ENCODE results near the gene PRKN.

The PRKN gene

DNA sequence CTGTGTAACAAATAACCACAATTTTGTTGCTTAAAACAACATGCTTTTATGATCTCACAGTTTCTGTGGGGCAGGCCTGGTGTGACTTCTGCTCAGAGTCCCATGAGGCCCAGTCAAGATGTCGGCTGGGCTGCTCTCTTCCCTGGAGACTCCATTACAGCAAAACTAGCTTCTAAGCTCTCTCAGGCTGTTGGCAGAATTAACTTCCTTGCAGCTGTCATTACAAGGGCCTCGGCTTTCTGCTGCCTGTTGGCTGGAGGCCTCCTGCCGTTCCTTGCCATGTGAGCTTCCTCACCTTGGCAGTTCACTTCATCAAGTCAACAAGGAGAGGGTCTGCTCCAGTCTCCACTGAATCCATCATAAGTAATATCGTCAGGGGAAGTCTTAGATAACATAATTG lies 659.2 kb downstream of the PRKN start:
- H3K4me3 ChIP-seq (ENCODE audit: low read depth, low read length, poor library complexity, severe bottlenecking), result no peak overlapping the region
- no peaks in the 10 kb centered on the region for H3K9me2 ChIP-seq (ENCODE audit: low read depth, low read length)
- H3K36me3 ChIP-seq (ENCODE audit: insufficient read depth, low read length), result no peaks in the 10 kb centered on the region
- TF ChIP-seq, protein P1, sequence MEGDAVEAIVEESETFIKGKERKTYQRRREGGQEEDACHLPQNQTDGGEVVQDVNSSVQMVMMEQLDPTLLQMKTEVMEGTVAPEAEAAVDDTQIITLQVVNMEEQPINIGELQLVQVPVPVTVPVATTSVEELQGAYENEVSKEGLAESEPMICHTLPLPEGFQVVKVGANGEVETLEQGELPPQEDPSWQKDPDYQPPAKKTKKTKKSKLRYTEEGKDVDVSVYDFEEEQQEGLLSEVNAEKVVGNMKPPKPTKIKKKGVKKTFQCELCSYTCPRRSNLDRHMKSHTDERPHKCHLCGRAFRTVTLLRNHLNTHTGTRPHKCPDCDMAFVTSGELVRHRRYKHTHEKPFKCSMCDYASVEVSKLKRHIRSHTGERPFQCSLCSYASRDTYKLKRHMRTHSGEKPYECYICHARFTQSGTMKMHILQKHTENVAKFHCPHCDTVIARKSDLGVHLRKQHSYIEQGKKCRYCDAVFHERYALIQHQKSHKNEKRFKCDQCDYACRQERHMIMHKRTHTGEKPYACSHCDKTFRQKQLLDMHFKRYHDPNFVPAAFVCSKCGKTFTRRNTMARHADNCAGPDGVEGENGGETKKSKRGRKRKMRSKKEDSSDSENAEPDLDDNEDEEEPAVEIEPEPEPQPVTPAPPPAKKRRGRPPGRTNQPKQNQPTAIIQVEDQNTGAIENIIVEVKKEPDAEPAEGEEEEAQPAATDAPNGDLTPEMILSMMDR (IDR thresholded peaks at IDR 0.05; ENCODE audit: low read length), result no peak
- TF ChIP-seq EZH2 (IDR thresholded peaks at IDR 0.05; ENCODE audit: borderline replicate concordance, low read length), result no peak
- no peaks in the 10 kb centered on the region for H4K20me1 ChIP-seq (ENCODE audit: insufficient read depth, low read length)
- H3K9me3 ChIP-seq (ENCODE audit: low read length), result no peaks in the 10 kb centered on the region
- H2AFZ ChIP-seq (ENCODE audit: low read length), result no peak overlapping the region
- H3K79me2 ChIP-seq (ENCODE audit: insufficient read depth, low read length), result no peaks in the 10 kb centered on the region
- H3K27me3 ChIP-seq (ENCODE audit: insufficient read depth, low read length), result no peaks in the 10 kb centered on the region
- H3K4me2 ChIP-seq (ENCODE audit: low read length), result no peak overlapping the region
- no peak overlapping the region for H3K9ac ChIP-seq (ENCODE audit: low read length)
- H3K4me1 ChIP-seq (ENCODE audit: insufficient read depth, low read length, severe bottlenecking), result no peaks in the 10 kb centered on the region
- no peak overlapping the region for H3K27ac ChIP-seq (ENCODE audit: low read depth, low read length, poor library complexity, severe bottlenecking)
- no peaks in the 10 kb centered on the region for H3F3A ChIP-seq (ENCODE audit: insufficient read depth, low read length)

DNA sequence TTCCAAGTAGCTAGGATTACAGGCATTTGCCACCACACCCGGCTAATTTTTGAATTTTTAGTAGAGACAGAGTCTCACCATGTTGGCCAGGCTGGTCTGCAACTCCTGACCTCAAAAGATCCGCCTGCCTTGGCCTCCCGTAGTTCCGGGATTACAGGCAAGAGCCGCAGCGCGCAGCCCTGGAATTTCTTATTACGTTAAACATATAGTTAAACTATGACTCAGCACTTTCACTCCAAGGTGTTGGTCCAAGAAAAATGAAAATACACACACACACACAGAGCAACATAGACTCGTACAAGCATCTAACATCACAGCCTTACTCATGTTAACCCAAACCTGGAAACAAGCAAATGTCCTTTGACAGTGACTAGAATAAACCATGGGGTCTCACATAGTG lies 663.9 kb downstream of the PRKN start:
- H3K36me3 ChIP-seq (ENCODE audit: insufficient read depth, low read length), result no peaks in the 10 kb centered on the region
- no peaks in the 10 kb centered on the region for H3K4me1 ChIP-seq (ENCODE audit: insufficient read depth, low read length, severe bottlenecking)
- H2AFZ ChIP-seq (ENCODE audit: low read length), result no peak overlapping the region
- H4K20me1 ChIP-seq (ENCODE audit: insufficient read depth, low read length), result no peaks in the 10 kb centered on the region
- H3K4me3 ChIP-seq (ENCODE audit: low read depth, low read length, poor library complexity, severe bottlenecking), result no peak overlapping the region
- no peak for TF ChIP-seq EZH2 (IDR thresholded peaks at IDR 0.05; ENCODE audit: borderline replicate concordance, low read length)
- TF ChIP-seq, protein P1 (IDR thresholded peaks at IDR 0.05; ENCODE audit: low read length), result no peak
- no peak overlapping the region for H3K9ac ChIP-seq (ENCODE audit: low read length)
- H3K4me2 ChIP-seq (ENCODE audit: low read length), result no peak overlapping the region
- no peaks in the 10 kb centered on the region for H3K9me3 ChIP-seq (ENCODE audit: low read length)
- H3F3A ChIP-seq (ENCODE audit: insufficient read depth, low read length), result no peaks in the 10 kb centered on the region
- H3K9me2 ChIP-seq (ENCODE audit: low read depth, low read length), result no peaks in the 10 kb centered on the region
- H3K27ac ChIP-seq (ENCODE audit: low read depth, low read length, poor library complexity, severe bottlenecking), result no peak overlapping the region
- H3K27me3 ChIP-seq (ENCODE audit: insufficient read depth, low read length), result no peaks in the 10 kb centered on the region
- no peaks in the 10 kb centered on the region for H3K79me2 ChIP-seq (ENCODE audit: insufficient read depth, low read length)

DNA sequence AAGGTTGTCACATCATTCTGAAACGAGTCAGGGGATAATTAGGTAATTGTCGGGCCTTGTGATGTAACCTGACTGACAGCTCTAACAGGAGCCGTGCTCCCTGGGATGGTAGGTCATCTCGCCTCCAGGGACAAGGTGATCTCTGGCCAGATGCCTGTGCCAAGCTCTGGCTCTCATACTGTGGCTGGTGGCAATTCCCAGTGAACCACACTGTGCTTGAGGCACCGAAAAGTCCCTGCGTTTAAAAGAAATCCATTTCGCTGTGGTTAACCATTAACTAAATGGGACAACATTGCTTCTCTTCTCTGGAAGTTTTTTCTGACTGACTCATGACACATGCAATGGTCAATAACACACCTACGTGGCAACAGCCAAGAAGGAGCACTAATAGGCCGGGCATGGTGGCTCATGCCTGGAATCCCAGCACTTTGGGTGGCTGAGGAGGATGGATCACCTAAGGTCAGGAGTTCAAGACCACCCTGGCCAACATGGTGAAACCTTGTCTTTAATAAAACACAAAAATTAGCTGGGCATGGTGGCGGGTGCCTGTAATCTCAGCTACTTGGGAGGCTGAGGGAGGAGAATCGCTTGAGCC lies 669.2 kb downstream of the PRKN start:
- Histone ChIP-seq H3K4me3 (ENCODE audit: low read depth, low read length, poor library complexity, severe bottlenecking) (no peak overlapping the region), H3K4me2 (ENCODE audit: low read length) (no peak overlapping the region), H3K27ac (ENCODE audit: low read depth, low read length, poor library complexity, severe bottlenecking) (no peak overlapping the region), H3K79me2 (ENCODE audit: insufficient read depth, low read length) (no peaks in the 10 kb centered on the region), H3K9me2 (ENCODE audit: low read depth, low read length) (no peaks in the 10 kb centered on the region), H3K9ac (ENCODE audit: low read length) (no peak overlapping the region), H3F3A (ENCODE audit: insufficient read depth, low read length) (no peaks in the 10 kb centered on the region), H4K20me1 (ENCODE audit: insufficient read depth, low read length) (no peaks in the 10 kb centered on the region), H3K36me3 (ENCODE audit: insufficient read depth, low read length) (no peaks in the 10 kb centered on the region), H2AFZ (ENCODE audit: low read length) (no peak overlapping the region), H3K27me3 (ENCODE audit: insufficient read depth, low read length) (no peaks in the 10 kb centered on the region), H3K9me3 (ENCODE audit: low read length) (no peaks in the 10 kb centered on the region), H3K4me1 (ENCODE audit: insufficient read depth, low read length, severe bottlenecking) (no peaks in the 10 kb centered on the region)
- TF ChIP-seq, protein P1 (IDR thresholded peaks at IDR 0.05; ENCODE audit: low read length), result no peak
- TF ChIP-seq EZH2 (IDR thresholded peaks at IDR 0.05; ENCODE audit: borderline replicate concordance, low read length), result no peak

Measured in OCI-LY1 (cell line).